ENCODE data around the gene AIF1L.

DNA sequence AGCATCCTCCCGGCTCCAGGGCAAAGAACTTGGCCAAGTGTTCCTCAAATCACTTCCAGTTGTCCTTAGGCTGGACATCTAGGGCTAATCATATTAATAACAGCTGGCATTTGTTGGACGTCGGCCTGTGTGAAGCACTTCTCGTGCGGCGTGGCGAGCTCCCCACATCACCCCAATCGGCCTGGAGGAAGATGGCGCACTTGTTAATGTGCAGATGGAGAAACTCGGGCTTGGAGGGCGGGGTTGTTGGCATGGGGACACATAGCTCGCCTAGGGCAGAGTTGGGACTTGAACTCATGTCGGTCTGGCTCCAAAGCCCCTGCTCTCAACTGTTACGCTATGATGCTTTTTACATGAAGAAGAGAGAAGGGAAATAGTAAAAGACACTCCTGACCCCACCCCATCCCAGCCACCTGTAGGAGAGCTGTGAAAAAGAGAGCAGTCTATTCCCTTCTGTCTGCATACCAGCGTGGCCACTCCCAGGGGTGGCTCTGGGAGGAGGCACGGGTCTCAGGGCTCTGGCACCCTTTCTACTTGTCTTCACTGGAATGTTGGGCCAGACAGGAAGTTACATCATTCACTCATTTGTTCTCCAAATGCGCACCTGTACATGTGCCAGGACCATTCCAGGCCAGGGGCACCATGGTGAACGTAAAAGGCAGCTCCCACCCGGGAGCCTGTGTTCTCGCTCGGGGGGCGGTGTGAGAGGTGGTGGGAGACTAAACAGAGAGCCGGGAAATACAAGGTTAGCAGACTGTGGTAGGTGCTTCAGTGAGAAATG is 16.2 kb downstream of the AIF1L start:
- TF ChIP-seq CTCF (conservative IDR thresholded peaks at IDR 0.05) (no peak), ZFX (IDR thresholded peaks at IDR 0.05) (no peak)

Measured in C4-2B (cell line).